NCI-H345 treated with DMSO at 0.1 percent for 48 hours (cell line): Measurements from ENCODE around the gene ZNF267.
"Not testable (repeated sequence)": the region's sequence is repeated elsewhere in the genome, so short reads cannot be mapped to it uniquely, and the experiment has no call there.

Experiments
- DNase-seq: peaks from one replicate; lab custom pipeline; 2025; ENCODE audit not compliant: unreplicated experiment; lab: John Stamatoyannopoulos, UW

The ZNF267 gene

GRCh38 chr16:31873556-31874365 is at the start of gene ZNF267:
TSS of gene ZNF267 (plus strand) at chr16:31873807. CDS start at chr16:31873967, 160 bp downstream.
- peak; percentile 88 for DNase-seq

GRCh38 chr16:31833047-31833446 is 40.6 kb upstream of the ZNF267 start:
- no peak for DNase-seq

GRCh38 chr16:31836396-31836795 is 37.2 kb upstream of the ZNF267 start:
- DNase-seq, result not testable (repeated sequence)

GRCh38 chr16:31842864-31843263 is 30.7 kb upstream of the ZNF267 start:
- DNase-seq, result no peak

- not testable (repeated sequence) for DNase-seq
Measured at GRCh38 chr16:31848572-31848971, 25.0 kb upstream of the ZNF267 start.

GRCh38 chr16:31853291-31853690 is 20.3 kb upstream of the ZNF267 start:
- DNase-seq, result no peak

- DNase-seq, result no peak
Measured at GRCh38 chr16:31860508-31860907, 13.1 kb upstream of the ZNF267 start.

GRCh38 chr16:31861455-31861854 is 12.2 kb upstream of the ZNF267 start:
- DNase-seq, result no peak

- no peak for DNase-seq
Measured at GRCh38 chr16:31862761-31863160, 10.8 kb upstream of the ZNF267 start.

- no peak for DNase-seq
Measured at GRCh38 chr16:31868164-31868563, 5.4 kb upstream of the ZNF267 start.

GRCh38 chr16:31868691-31869167 is 4.9 kb upstream of the ZNF267 start:
- peak; percentile 75 for DNase-seq

- no peak for DNase-seq
Measured at GRCh38 chr16:31869511-31870201, 4.0 kb upstream of the ZNF267 start.

- DNase-seq, result no peak
Measured at GRCh38 chr16:31870809-31871208, 2.8 kb upstream of the ZNF267 start.

- DNase-seq, result no peak
Measured at GRCh38 chr16:31871510-31871909, 2.1 kb upstream of the ZNF267 start.

- no peak for DNase-seq
Measured at GRCh38 chr16:31872201-31872600, 1.4 kb upstream of the ZNF267 start.

GRCh38 chr16:31874366-31875111 is 932 bp downstream of the ZNF267 start:
- no peak for DNase-seq

GRCh38 chr16:31875112-31875803 is 1.7 kb downstream of the ZNF267 start:
- DNase-seq, result no peak

- no peak for DNase-seq
Measured at GRCh38 chr16:31875928-31876547, 2.4 kb downstream of the ZNF267 start.

- no peak for DNase-seq
Measured at GRCh38 chr16:31876951-31877828, 3.6 kb downstream of the ZNF267 start.
